ENCODE results near the gene CNPY4.

CNPY4 gene

GRCh38 chr7:100091411-100092181, 27.8 kb upstream of the CNPY4 start:
- DNase-seq (ENCODE audit: low spot score): no peak

GRCh38 chr7:100093054-100093453, 26.4 kb upstream of the CNPY4 start:
- DNase-seq (ENCODE audit: low spot score): no peak

DNA sequence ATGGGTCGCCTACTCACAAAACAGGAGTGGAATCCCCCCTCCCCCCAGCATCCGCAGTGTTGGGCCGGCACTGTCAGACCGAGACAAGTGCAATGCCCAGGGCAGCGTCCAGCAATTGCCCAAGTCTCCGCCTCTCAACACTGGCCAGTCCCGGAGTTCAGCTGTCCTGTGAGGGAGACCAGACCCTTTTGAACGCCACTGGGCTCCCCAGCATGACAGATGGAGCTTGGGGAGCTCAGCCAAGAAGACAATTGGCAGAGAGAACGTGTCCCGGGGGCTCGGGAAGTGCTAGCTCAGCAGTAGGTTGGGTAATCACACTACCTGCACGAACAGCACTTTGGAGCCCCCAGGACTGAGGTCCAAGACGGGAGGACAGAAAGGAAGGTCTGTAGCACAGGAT, 25.9 kb upstream of the CNPY4 start:
- DNase-seq (ENCODE audit: low spot score): no peak

- DNase-seq (ENCODE audit: low spot score): no peak
These were observed 25.4 kb upstream of the CNPY4 start for GRCh38 chr7:100093925-100094486.

DNA sequence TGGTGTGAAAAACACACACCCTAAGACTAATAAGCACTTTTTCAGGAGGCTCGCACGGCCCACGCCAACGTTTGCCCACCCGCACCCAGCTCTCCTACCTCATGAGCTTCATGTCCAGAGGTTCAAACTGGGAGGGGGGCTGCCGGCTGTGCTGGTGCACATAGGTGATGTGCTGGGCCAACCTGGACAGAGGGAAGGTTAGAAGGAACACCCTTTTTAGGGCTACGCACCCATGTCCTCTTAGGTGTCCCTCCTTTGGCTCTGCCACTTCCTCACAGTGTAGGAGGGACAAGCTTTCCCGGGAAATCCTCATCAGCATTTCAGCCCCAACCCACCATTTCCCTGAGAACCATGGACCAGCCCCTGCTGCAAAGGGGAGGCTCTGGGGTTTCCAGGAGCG, 24.1 kb upstream of the CNPY4 start:
- DNase-seq (ENCODE audit: low spot score): no peak

- no peak for DNase-seq (ENCODE audit: low spot score)
These were observed 23.7 kb upstream of the CNPY4 start for GRCh38 chr7:100095704-100096103.

DNA sequence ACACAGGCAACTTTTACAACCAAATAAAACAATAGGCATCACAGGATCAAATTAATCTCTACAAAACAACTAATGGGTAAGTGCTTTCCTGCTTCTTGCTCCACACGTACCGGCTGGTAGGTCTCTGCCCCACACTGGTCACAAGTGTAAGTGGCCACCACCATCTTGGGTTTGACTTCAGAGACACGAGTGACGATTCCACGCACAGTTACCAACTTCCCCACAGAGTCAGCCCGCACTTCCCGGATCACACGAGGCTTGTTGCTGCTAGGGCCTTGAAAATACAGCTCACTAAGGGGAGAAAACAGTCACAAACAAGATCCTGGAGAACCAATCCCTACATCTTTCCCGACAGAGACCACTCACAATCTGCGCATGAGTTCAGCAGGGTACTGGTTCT, 20.5 kb upstream of the CNPY4 start:
- no peak for DNase-seq (ENCODE audit: low spot score)

GRCh38 chr7:100099452-100099851, 20.0 kb upstream of the CNPY4 start:
- DNase-seq (ENCODE audit: low spot score): no peak

GRCh38 chr7:100100420-100101015, 18.9 kb upstream of the CNPY4 start:
- DNase-seq (ENCODE audit: low spot score): peak; percentile 95

- DNase-seq (ENCODE audit: low spot score): peak; percentile 99
These were observed 18.2 kb upstream of the CNPY4 start, which contains the start of the genes AP4M1 and MCM7 for GRCh38 chr7:100101016-100101862. Gene AP4M1 (plus strand): TSS chr7:100101643. CDS start chr7:100101715, 72 bp downstream. Gene MCM7 (minus strand): TSS chr7:100101397. CDS start chr7:100101294, 103 bp downstream.

GRCh38 chr7:100102950-100103840, 16.2 kb upstream of the CNPY4 start:
- DNase-seq (ENCODE audit: low spot score): peak; percentile 66

DNA sequence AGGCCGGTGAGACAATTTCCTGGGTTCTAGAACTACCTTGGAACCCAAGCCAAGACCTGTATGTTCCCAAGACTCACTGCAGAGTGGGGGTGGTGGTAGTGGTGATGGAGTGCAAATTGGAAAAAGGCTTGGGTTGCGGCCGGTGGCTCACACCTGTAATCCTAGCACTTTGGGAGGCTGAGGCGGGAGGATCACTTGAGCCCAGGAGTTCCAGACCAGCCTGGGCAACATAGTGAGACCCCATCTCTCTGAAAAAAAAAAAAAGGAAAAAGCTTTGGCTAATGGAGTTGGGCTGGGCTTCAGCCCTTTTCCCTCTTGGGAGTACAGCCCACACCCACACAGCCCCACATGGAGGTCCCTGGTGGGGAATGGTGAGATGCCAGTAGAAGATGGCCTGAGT, 13.9 kb upstream of the CNPY4 start:
- no peak for DNase-seq (ENCODE audit: low spot score)

GRCh38 chr7:100106633-100107032, 12.8 kb upstream of the CNPY4 start:
- DNase-seq (ENCODE audit: low spot score): no peak

GRCh38 chr7:100107125-100107737, 12.2 kb upstream of the CNPY4 start:
- no peak for DNase-seq (ENCODE audit: low spot score)

- no peak for DNase-seq (ENCODE audit: low spot score)
These were observed 11.5 kb upstream of the CNPY4 start for GRCh38 chr7:100107890-100108289.

- no peak for DNase-seq (ENCODE audit: low spot score)
These were observed 9.8 kb upstream of the CNPY4 start for GRCh38 chr7:100109521-100110163.

- no peak for DNase-seq (ENCODE audit: low spot score)
These were observed 8.3 kb upstream of the CNPY4 start for GRCh38 chr7:100111156-100111555.

GRCh38 chr7:100111914-100112313, 7.5 kb upstream of the CNPY4 start:
- no peak for DNase-seq (ENCODE audit: low spot score)

GRCh38 chr7:100115026-100115425, 4.4 kb upstream of the CNPY4 start:
- DNase-seq (ENCODE audit: low spot score): no peak

DNA sequence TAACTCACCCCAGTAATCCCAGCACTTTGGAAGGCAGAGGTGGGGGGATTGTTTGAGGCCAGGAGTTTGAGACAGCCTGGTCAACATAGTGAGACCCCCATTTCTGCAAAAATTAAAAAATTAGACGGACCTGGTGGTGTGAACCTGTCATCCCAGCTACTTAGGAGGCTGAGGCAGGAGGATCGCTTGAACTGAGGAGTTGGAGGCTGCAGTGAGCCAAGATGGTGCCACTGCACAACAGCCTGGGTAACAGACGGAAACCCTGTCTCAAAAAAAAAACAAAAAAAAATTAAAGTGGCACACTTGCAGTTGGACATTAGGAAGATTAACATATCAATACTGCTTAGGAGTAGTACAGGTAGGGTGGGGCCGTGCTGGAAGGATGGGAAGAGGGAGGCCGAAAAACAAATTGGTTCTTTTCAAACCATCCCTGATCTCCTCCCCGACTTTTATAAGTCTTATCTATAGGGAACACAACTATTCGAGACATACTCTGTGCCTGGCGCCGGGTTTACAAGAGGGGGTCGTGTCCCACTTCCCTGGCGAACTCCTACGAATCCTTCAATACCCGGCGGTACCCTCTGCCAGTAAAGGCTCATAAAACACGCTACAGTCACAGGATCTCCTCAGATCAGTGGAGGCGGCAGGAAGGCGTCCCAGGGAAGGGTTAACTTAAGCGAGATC, 904 bp upstream of the CNPY4 start:
- no peak for DNase-seq (ENCODE audit: low spot score)
